ENCODE results near the gene BUB3. TPM values are rescaled to one million over a fixed set of nuclear protein-coding genes. Genes with fewer than 3 reads are reported as not detected.

BUB3 gene
- total and polyA plus RNA-seq, 2 of the 4 experiments (the other 2 are of a cell fraction): 215 to 384 TPM

DNA sequence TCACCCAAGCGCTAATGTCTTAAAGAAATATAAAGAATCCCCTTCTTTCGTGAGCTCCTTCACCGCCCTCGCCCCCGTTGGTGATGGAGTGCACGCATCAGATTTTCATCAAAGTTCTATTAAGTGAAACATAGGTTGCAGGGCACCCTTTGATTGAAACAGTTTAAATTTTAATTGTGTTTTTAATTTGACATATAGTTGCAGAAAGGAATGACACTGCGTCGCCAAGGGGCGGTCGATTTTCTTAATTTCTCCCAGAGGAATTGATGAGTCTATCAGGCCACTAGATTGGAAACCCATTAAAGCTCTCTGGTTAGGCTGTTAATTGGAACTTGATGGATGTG is 10.4 kb upstream of the BUB3 start:
- Histone ChIP-seq H2AFZ (replicated peaks; ENCODE audit: low read length, poor library complexity) (no peak overlapping the region), H3K27ac (ENCODE audit: insufficient read depth, low read length) (no peak overlapping the region), H3K9me3 (ENCODE audit: control insufficient read depth, insufficient read depth, low read length) (peaks cover 8% of the 10 kb centered on the region), H3K9ac (ENCODE audit: low read depth, low read length) (no peak overlapping the region), H3K56ac (ENCODE audit: extremely low read depth, insufficient read depth, low read length) (no peak overlapping the region), H3K36me3 (ENCODE audit: control insufficient read depth, insufficient read depth, low read length) (no peaks in the 10 kb centered on the region), H3K23ac (ENCODE audit: low read depth, low read length) (no peak overlapping the region), H3K18ac (ENCODE audit: low read depth, low read length) (no peak overlapping the region), H3K4me1 (ENCODE audit: control insufficient read depth, insufficient read depth, low read length) (no peaks in the 10 kb centered on the region), H4K91ac (ENCODE audit: insufficient read depth, low read depth, low read length) (no peak overlapping the region), H3K4me2 (ENCODE audit: low read depth, low read length) (no peak overlapping the region), H4K20me1 (ENCODE audit: insufficient read depth, low read length) (0 out of 2 replicates have a peak, but pooled peaks cover 1% of the 10 kb centered on the region), H2BK5ac (ENCODE audit: low read depth, low read length, poor library complexity, severe bottlenecking) (no peak overlapping the region), H4K8ac (ENCODE audit: low read depth in 2 of 2, low read length in 2 of 2) (no peak overlapping the region), H3K4me3 (ENCODE audit: insufficient read depth, low read depth, low read length) (no peak overlapping the region), H3K4ac (ENCODE audit: low read depth, low read length) (no peak overlapping the region), H2BK15ac (ENCODE audit: low read depth, low read length) (no peak overlapping the region), H3K9me1 (ENCODE audit: insufficient read depth, low read length) (no peaks in the 10 kb centered on the region; the same call in 1 of the 2 replicates), H3K27me3 (ENCODE audit: control insufficient read depth, insufficient read depth, low read length) (peaks cover 100% of the 10 kb centered on the region), H3K14ac (replicated peaks; ENCODE audit: low read depth, low read length) (no peak overlapping the region), H4K5ac (ENCODE audit: low read depth, low read length) (no peak overlapping the region), H2BK20ac (ENCODE audit: low read depth, low read length) (no peak overlapping the region), H2AK9ac (replicated peaks; ENCODE audit: low read depth, low read length, poor library complexity) (no peak overlapping the region), H2BK120ac (ENCODE audit: low read depth, low read length) (no peak overlapping the region), H2AK5ac (ENCODE audit: low read depth, low read length) (no peak overlapping the region), H3K79me1 (ENCODE audit: low read depth in 1 of 2, low read length in 2 of 2) (no peaks in the 10 kb centered on the region)
- intact Hi-C loops (cut with micrococcal nuclease): no loop called here
- TF ChIP-seq, protein P1, sequence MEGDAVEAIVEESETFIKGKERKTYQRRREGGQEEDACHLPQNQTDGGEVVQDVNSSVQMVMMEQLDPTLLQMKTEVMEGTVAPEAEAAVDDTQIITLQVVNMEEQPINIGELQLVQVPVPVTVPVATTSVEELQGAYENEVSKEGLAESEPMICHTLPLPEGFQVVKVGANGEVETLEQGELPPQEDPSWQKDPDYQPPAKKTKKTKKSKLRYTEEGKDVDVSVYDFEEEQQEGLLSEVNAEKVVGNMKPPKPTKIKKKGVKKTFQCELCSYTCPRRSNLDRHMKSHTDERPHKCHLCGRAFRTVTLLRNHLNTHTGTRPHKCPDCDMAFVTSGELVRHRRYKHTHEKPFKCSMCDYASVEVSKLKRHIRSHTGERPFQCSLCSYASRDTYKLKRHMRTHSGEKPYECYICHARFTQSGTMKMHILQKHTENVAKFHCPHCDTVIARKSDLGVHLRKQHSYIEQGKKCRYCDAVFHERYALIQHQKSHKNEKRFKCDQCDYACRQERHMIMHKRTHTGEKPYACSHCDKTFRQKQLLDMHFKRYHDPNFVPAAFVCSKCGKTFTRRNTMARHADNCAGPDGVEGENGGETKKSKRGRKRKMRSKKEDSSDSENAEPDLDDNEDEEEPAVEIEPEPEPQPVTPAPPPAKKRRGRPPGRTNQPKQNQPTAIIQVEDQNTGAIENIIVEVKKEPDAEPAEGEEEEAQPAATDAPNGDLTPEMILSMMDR (conservative IDR thresholded peaks at IDR 0.05; ENCODE audit: low read depth, low read length): no peak
- TF ChIP-seq, protein P2, sequence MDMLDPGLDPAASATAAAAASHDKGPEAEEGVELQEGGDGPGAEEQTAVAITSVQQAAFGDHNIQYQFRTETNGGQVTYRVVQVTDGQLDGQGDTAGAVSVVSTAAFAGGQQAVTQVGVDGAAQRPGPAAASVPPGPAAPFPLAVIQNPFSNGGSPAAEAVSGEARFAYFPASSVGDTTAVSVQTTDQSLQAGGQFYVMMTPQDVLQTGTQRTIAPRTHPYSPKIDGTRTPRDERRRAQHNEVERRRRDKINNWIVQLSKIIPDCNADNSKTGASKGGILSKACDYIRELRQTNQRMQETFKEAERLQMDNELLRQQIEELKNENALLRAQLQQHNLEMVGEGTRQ (IDR thresholded peaks at IDR 0.05; ENCODE audit: low read depth, low read length): no peak
- TF ChIP-seq MAFK (IDR thresholded peaks at IDR 0.05; ENCODE audit: low read depth, low read length) (no peak), BHLHE40 (IDR thresholded peaks at IDR 0.05; ENCODE audit: low read depth, low read length) (no peak), CEBPB (IDR thresholded peaks at IDR 0.05; ENCODE audit: low read depth, low read length) (no peak), CHD1 (IDR thresholded peaks at IDR 0.05; ENCODE audit: low read depth, low read length) (no peak), MAZ (IDR thresholded peaks at IDR 0.05; ENCODE audit: borderline replicate concordance, low read depth, low read length) (no peak), FOS (IDR thresholded peaks at IDR 0.05; ENCODE audit: low read depth, low read length) (no peak), POLR2A (IDR thresholded peaks at IDR 0.05; ENCODE audit: low read depth, low read length) (no peak), RFX5 (IDR thresholded peaks at IDR 0.05; ENCODE audit: low read depth, low read length) (no peak), NFE2L2 (IDR thresholded peaks at IDR 0.05; ENCODE audit: low read depth, low read length) (no peak), MXI1 (IDR thresholded peaks at IDR 0.05; ENCODE audit: borderline replicate concordance, low read depth, low read length) (no peak), RAD21 (IDR thresholded peaks at IDR 0.05; ENCODE audit: low read length) (no peak), RCOR1 (IDR thresholded peaks at IDR 0.05; ENCODE audit: insufficient replicate concordance, low read length) (no peak), SMC3 (IDR thresholded peaks at IDR 0.05; ENCODE audit: low read depth, low read length) (no peak)
- TF ChIP-seq, protein P3, sequence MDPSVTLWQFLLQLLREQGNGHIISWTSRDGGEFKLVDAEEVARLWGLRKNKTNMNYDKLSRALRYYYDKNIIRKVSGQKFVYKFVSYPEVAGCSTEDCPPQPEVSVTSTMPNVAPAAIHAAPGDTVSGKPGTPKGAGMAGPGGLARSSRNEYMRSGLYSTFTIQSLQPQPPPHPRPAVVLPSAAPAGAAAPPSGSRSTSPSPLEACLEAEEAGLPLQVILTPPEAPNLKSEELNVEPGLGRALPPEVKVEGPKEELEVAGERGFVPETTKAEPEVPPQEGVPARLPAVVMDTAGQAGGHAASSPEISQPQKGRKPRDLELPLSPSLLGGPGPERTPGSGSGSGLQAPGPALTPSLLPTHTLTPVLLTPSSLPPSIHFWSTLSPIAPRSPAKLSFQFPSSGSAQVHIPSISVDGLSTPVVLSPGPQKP (IDR thresholded peaks at IDR 0.05; ENCODE audit: borderline replicate concordance, low read depth, low read length): no peak
- no peak for ATAC-seq (ENCODE audit: low read depth)
- BruUV-seq (replicated peaks): no TSS peak
- ChIA-PET CTCF (no interaction called here), POLR2A (ENCODE audit: unreplicated experiment) (no interaction called here)
- no CpG with 5 or more reads among the region's 10 CpGs for WGBS, 2 experiments (ENCODE audit: extremely low coverage in 2 of 2, insufficient read length in 1 of 2)
- no peak for DNase-seq
- in situ Hi-C loops (cut with MboI; ENCODE audit: low sequenced_read_pairs): loop anchor here (25.0 kb wide), 1 partner anchor 1244 kb away; no protein-coding TSS in a partner anchor
- dilution Hi-C loops (cut with HindIII; ENCODE audit: low sequenced_read_pairs, unreplicated experiment): no loop called here

Data from IMR-90 (cell line).